GM19240 (cell line): ENCODE results near the gene WWC2.

Experiments
- DNase-seq: peaks from one replicate; pipeline ENCODE4 v3.0.0; 2011; ENCODE audit warnings: low spot score; ENCODE audit not compliant: insufficient read length

Gene WWC2

DNA sequence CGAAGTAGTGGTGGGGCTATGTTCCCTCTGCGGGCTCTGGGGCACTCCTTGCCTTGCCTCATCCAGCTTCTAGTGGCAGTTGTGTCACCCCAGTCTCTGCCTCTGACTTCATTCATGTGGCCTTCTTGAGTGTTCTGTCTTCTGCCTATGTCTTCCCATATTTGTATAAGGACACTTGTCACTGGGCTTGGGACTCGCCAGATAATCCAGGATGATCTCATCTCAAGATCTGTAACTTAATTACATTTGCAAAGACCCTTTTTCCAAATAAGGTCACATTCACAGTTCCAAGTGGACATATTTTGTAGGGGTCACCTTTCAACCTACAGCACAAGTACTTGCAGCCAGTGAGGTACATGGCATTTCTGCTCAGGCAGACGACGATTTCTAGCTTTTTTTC, 253.5 kb downstream of the WWC2 start:
- no peak for DNase-seq

- no peak for DNase-seq
Observed at GRCh38 chr4:183353557-183353956, 254.5 kb downstream of the WWC2 start.

GRCh38 chr4:183354219-183354618, 255.2 kb downstream of the WWC2 start:
- DNase-seq: no peak

DNA sequence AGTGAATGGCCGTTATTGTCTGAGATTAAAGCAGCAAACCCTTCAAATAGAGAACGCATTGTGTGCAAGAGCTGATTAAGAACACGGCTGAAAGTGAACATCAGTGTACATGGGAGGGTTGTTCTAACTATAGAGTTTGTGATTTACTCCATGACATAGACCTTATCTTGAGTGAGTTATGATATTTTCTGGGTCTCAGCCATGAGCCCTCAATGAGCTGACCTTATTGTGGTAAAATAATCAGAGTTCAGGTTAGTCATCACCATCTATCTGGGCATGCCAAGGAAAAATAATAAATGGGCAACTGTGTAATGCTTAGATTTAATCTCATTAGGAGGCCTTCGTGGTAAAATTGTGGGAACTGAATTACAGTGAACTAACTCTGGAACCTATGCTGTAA, 256.3 kb downstream of the WWC2 start:
- no peak for DNase-seq

GRCh38 chr4:183356173-183356830, 257.2 kb downstream of the WWC2 start:
- DNase-seq: no peak

GRCh38 chr4:183356931-183357675, 258.0 kb downstream of the WWC2 start:
- no peak for DNase-seq

DNA sequence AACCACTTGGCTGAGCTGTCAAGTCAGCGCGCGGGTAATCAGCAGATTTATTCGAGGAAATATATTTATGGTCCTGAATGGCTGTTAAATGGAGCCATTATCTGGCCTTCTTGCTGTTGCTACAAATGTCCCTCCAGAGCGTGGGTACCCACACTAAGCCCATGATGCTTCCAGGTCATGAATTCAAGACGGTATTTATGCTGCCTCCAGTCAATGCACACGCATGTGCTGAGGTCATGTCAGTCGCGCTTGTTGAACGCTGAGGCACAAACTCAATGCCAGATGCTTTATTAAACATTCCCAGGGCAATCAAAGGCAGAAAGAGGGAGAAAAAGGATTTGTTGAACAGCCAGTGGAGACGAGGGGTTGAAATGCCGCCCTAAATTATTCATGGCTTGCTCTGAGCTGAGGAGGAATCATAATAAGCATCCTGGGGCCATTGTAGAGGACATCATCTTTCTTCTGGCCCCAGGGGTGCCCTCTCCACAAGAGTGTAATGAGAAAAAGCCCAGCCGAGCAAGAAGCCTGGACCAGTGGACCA, 259.2 kb downstream of the WWC2 start:
- DNase-seq: no peak

GRCh38 chr4:183360161-183360919, 261.3 kb downstream of the WWC2 start:
- DNase-seq: no peak

DNA sequence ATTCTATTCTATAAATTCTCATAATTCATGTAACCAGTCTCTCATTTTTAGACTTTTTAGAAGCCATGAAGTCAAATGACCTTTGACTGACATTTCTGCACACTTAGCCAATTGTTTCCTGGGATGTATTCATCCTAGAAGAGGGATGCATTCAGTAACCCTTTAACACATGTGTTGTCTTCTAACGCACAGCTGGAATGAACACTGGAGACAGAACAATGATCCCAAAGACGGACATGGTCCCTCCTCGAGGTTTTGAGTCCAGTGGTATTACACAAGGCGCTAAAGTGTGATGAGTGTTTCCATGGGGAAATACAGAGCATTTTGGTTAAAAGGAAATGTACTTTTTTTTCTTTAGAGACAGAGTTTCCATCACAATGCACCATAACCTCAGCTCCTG, 263.0 kb downstream of the WWC2 start:
- DNase-seq: no peak

DNA sequence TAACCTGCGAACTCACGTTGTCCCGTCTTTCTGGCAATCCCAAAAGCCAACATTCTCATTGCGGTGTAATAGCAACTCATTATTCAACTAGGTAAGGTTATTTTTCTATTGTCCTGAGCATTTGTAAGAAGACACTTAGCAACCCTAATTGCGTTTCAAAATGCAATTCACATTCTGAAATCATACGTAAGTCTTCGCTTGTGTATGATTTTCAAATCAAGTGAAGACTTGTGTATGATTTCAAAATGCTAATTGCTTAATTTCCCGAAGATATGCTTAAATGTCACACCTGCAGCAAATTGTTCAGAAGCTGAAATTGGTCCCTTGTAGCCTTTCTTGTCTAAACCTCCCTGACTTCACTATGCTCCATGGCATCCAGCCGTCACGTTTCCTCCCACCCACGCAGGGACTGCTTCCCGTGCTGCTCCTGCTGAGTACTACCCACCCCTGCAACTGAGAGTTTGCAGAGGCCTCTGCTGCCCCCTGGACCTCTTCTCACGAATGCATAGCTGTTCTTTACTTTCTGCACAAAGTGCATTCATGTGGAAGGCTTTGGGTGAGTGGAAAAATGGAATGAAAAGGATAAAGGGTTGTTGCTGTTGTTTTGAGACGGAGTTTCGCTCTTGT, 264.0 kb downstream of the WWC2 start:
- DNase-seq: no peak

DNA sequence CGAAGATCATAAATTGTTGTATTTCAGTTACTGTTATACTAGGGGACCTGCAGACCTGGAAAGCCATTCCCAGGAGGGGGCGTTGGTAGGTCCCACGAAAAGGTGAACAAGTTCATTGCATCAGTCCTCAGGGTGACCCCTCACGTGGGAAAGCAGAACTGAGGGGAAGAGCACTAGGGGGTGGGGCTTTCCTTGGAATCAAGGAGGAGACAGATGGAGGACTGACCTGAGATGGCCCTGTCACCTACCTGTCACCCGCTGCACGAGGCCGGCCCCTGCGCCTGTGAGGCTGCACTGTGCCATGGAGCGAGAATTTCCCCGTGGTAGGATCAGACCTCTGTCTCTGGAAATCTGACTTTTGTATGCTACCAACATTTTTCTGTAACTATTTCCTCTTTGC, 265.0 kb downstream of the WWC2 start:
- DNase-seq: no peak

DNA sequence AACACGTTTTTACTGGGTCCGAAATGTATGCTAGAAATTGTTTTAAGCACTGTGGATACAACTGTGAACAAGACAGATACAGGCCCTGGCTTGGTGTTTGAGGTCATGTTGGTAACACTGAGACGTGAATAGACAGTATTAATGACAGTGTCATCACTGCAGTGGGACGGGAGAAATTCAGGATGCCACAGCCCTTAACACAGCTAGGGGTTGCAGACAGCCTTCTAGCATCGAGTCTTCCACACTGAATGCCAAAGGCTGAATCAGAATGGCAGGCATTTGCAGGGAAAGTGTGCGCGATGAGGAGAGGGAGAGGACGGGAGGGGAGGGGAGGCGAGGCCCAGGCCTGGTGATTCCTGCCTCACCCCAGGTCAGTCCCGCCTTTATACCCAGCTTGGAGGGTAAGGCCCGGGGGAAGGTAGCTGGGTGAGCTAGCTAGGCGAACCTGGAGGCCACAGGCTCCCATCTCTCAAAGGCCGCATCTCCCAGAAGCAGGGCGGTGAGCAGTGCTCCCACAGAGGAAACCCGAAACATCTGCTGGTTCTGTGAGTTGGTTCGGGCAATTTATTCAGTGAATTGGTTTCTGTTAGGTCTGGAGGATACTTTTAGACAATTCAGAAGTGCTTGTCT, 267.3 kb downstream of the WWC2 start:
- no peak for DNase-seq

DNA sequence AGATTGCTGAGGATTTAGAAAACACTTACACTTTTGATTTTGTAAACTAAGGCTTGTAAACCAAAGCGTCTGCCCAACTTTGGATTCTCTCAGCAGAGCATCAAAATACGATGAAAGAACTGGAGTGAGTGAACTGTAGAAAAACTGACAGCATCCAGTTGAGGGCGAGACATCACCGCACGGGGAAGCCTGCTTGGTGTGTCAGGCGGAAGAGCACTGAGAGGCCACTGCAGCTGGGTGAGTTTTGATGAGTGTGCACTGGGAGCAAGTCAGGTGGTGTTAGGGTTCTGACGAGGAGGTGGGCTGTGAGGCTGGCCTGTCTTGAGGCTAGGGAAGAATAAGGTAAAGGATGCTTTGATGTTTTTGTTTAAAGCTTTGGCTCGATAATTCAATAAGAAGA, 270.0 kb downstream of the WWC2 start:
- no peak for DNase-seq
